Activated CD4-positive, alpha-beta T cell treated with anti-CD3 and anti-CD28 coated beads for 36 hours (primary cell): Measurements from ENCODE around the gene PIP4K2C. TPM values are rescaled to one million over a fixed set of nuclear protein-coding genes. Genes with fewer than 3 reads are reported as not detected.
"Not testable (repeated sequence)": the region's sequence is repeated elsewhere in the genome, so short reads cannot be mapped to it uniquely, and the experiment has no call there.

Source experiments
- ATAC-seq: fragments of 200-7000 bp; cut with Tn5 transposase; one replicate; pipeline ENCODE4 v1.10.0; 2021; ENCODE audit warnings: mild to moderate bottlenecking, moderate library complexity
- CTCF ChIA-PET: fragments of 350-600 bp; sonication (Branson Sonifier 250); formaldehyde crosslinking; loops from one replicate; lab custom pipeline; 2021; ENCODE audit warnings: antibody characterized with exemption; lab: Charles Lee
- POLR2A ChIA-PET: fragments of 350-600 bp; sonication (Branson Sonifier 250); formaldehyde crosslinking; loops from one replicate; lab custom pipeline; 2021; ENCODE audit warnings: antibody characterized with exemption, inconsistent platforms; lab: Charles Lee
- DNase-seq: peaks from one replicate; pipeline ENCODE4 v3.0.0-alpha.2; 2020
- H3K27ac Mint-ChIP-seq: one replicate; pipeline ENCODE4 v1.8.0; 2021; ENCODE audit warnings: mixed read lengths
- H3K27me3 Mint-ChIP-seq: one replicate; pipeline ENCODE4 v1.8.0; 2021; ENCODE audit warnings: mixed read lengths
- H3K36me3 Mint-ChIP-seq: one replicate; pipeline ENCODE4 v1.8.0; 2021; ENCODE audit warnings: low read depth, mixed read lengths
- H3K4me1 Mint-ChIP-seq: one replicate; pipeline ENCODE4 v1.8.0; 2021; ENCODE audit warnings: mixed read lengths
- H3K4me3 Mint-ChIP-seq: one replicate; pipeline ENCODE4 v1.8.0; 2021; ENCODE audit warnings: mild to moderate bottlenecking, moderate library complexity, mixed read lengths
- H3K9me3 Mint-ChIP-seq: one replicate; pipeline ENCODE4 v1.8.0; 2021; ENCODE audit warnings: low read depth, mixed read lengths
- intact Hi-C, 2 experiments: fragments of 100-400 bp; cut with DNase I in 1 of 2; cut with micrococcal nuclease in 1 of 2; formaldehyde crosslinking; loops; one replicate each; pipeline versions ENCODE4 v1.14.2 to v1.15.1; 2022 to 2024; cut with DNase I, micrococcal nuclease
- total RNA-seq, 2 experiments: library from RNA; stranded (reverse); gene quantifications; one replicate each; pipeline ENCODE4 v1.2.3, GENCODE V29; 2021

The PIP4K2C gene
- total RNA-seq, 2 experiments from 2014 or later = 12.1 to 14.9 TPM

DNA sequence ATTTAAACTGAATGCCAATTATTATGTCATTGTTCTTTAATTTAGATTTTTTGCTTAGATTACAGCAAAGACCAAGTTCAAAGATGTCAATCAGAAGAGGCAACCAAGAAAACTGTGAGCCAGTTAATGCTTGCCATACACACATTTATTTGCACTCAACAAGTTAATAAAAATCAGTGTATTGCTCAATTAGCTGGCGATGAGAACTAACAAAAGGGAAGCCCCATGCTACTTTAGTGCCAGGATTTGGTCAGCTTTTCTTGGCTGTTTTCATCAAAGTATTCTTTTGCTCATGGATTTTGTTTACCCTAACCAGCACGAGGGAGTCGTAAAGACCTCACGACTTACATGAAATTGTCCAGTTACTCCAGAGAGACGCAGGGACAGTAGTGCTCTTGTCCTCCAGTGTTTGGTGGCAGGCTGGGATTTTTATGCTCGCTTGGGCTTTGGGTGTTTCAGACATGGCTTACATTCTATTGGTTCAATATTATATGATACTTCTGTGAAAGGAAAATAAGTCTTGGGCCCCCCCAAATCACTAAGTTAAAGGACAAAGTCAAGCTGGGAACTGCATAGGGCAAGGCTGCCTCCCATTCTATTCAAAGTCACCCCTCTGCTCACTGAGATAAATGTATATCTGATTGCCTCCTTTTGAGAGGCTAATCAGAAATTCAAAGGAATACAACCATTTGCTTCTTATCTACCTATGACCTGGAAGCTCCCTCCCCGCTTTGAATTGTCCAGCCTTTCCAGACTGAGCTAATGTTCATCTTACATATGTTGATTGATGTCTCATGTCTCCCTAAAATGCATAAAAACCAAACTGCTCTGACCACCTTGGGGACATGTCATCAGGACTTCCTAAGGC lies 49.4 kb downstream of the PIP4K2C start:
- POLR2A ChIA-PET = no interaction called here
- no peak for ATAC-seq

DNA sequence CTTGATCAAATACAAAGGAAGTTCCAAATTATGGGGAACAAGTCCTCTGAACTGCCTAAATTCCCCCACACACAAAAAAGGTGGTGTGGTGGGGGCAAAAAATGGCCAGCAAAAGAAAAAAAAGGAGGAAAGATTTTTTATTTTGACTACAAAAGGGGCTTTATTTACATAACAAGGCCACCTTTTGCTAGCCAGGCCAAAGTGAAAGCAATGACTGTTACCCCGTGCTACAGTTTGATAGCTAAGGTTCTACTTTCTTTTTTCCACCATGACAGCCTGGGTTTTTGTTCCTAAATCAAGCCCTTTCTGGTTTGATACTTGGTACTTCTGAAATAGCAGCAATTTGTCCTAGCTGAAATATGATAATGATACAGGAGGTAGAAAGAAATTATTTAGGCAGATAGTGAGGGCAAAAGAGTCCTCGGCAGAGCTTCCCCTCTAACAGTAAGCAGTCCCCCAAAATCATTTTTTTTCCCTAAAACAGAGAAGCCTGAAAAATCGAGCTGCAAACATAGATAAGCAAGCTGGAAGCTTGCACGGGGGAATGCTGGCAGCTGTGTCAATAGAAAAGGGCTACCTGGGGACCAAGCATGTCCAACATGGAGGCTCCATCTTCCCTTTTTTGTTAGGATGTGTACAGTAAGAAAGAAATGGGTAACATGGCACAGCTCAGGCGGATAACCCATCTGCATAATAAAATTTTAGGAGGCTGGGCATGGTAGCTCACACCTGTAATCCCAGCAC lies 50.9 kb downstream of the PIP4K2C start:
- Mint-ChIP-seq H3K4me3 (no peak overlapping the region), H3K27ac (no peak overlapping the region), H3K9me3 (peaks cover 3% of the 10 kb centered on the region), H3K27me3 (peaks cover 11% of the 10 kb centered on the region), H3K4me1 (no peaks in the 10 kb centered on the region), H3K36me3 (peaks cover 2% of the 10 kb centered on the region)
- intact Hi-C loops = no loop called here
- ATAC-seq (no peak), DNase-seq (no peak)
- ChIA-PET POLR2A (no interaction called here), CTCF (interaction anchor here (0.6 to 1.8 kb wide), 10 partner anchors 11 to 739 kb away, joined by 3 to 9 read pairs (median 4); partner anchors contain the start of gene GLI1)

More for the DNA sequence above, 49.4 kb downstream of the PIP4K2C start:
- Mint-ChIP-seq H3K4me3 (no peak overlapping the region), H3K27me3 (peaks cover 13% of the 10 kb centered on the region), H3K9me3 (peaks cover 1% of the 10 kb centered on the region), H3K36me3 (no peaks in the 10 kb centered on the region), H3K27ac (no peak overlapping the region), H3K4me1 (no peaks in the 10 kb centered on the region)
- no peak for DNase-seq
- CTCF ChIA-PET = interaction anchor here (0.7 to 1.5 kb wide), 4 partner anchors 11 to 57 kb away, joined by 3 to 7 read pairs (median 4); no protein-coding TSS in a partner anchor
- intact Hi-C loops = no loop called here

DNA sequence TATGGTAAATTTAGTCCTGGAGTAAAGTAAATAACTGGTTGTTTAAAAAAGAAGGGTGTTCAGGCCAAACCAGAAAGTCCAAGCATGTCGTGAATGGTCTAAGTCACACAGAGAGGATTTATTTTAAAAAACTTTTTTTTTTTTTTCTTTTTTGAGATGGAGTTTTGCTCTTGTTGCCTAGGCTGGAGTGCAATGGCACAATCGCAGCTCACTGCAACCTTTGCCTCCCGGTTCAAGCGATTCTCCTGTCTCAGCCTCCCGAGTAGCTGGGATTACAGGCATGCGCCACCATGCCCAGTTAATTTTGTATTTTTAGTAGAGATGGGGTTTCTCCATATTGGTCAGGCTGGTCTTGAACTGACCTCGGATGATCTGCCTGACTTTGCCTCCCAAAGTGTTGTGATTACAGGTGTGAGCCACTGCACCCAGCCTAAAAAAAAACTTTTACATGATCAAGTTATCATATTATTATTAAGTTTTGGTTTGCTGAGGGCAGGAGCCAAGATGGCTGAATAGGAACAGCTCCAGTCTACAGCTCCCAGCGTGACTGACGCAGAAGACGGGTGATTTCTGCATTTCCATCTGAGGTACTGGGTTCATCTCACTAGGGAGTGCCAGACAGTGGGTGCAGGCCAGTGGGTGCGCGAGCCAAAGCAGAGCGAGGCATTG lies 55.1 kb downstream of the PIP4K2C start:
- ChIA-PET POLR2A (interaction anchor here (0.6 kb wide), 1 partner anchor 22 kb away, joined by 3 read pairs; no protein-coding TSS in a partner anchor), CTCF (interaction anchor here (1.4 kb wide), 1 partner anchor 11 kb away, joined by 4 read pairs; no protein-coding TSS in a partner anchor)
- H3K27me3 Mint-ChIP-seq, H3K9me3 Mint-ChIP-seq, H3K4me3 Mint-ChIP-seq, DNase-seq, ATAC-seq, H3K4me1 Mint-ChIP-seq, H3K36me3 Mint-ChIP-seq, H3K27ac Mint-ChIP-seq, intact Hi-C loops: not testable (repeated sequence)

DNA sequence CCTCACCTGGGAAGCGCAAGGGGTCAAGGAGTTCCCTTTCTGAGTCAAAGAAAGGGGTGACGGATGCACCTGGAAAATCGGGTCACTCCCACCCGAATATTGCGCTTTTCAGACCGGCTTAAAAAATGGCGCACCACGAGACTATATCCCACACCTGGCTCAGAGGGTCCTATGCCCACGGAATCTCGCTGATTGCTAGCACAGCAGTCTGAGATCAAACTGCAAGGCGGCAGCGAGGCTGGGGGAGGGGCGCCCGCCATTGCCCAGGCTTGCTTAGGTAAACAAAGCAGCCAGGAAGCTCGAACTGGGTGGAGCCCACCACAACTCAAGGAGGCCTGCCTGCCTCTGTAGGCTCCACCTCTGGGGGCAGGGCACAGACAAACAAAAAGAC lies 55.7 kb downstream of the PIP4K2C start:
- H3K9me3 Mint-ChIP-seq, ATAC-seq, H3K4me3 Mint-ChIP-seq, H3K27me3 Mint-ChIP-seq, intact Hi-C loops, H3K4me1 Mint-ChIP-seq, POLR2A ChIA-PET, H3K36me3 Mint-ChIP-seq, CTCF ChIA-PET, H3K27ac Mint-ChIP-seq, DNase-seq: not testable (repeated sequence)

Other genes with a start within 250 kb of the PIP4K2C start
- gene R3HDM2, start 160.1 kb upstream of the PIP4K2C start, total RNA-seq = 10 to 100 TPM; 45.9 to 52.5 TPM
- gene INHBC, start 156.4 kb upstream of the PIP4K2C start, total RNA-seq = not detected
- gene INHBE, start 135.9 kb upstream of the PIP4K2C start, total RNA-seq = 1 to 10 TPM; 1.2 to 1.5 TPM
- gene GLI1, start 131.4 kb upstream of the PIP4K2C start, total RNA-seq = under 1 TPM; 0.40 to 0.73 TPM
- 100 to 1,000 TPM in 1 of 2 experiments, 10 to 100 TPM in 1; 77.7 to 101 TPM for gene ARHGAP9, start 111.3 kb upstream of the PIP4K2C start, total RNA-seq
- 100 to 1,000 TPM; 389 to 583 TPM for gene MARS1, start 103.1 kb upstream of the PIP4K2C start, total RNA-seq
- gene DDIT3, start 70.7 kb upstream of the PIP4K2C start, total RNA-seq = 10 to 100 TPM; 31.2 to 32.2 TPM
- 10 to 100 TPM; 31.3 to 43.6 TPM for gene MBD6, start 68.4 kb upstream of the PIP4K2C start, total RNA-seq
- 10 to 100 TPM; 69.7 to 81.2 TPM for gene DCTN2, start 44.0 kb upstream of the PIP4K2C start, total RNA-seq
- 1 to 10 TPM; 1.3 to 1.4 TPM for gene KIF5A, start 41.1 kb upstream of the PIP4K2C start, total RNA-seq
- 10 to 100 TPM; 16.7 to 17.0 TPM for gene DTX3, start 13.6 kb downstream of the PIP4K2C start, total RNA-seq
- gene ARHGEF25, start 20.2 kb downstream of the PIP4K2C start, total RNA-seq = 1 to 10 TPM; 2.2 to 2.6 TPM
- gene B4GALNT1, start 42.0 kb downstream of the PIP4K2C start, total RNA-seq = 1 to 10 TPM; 1.4 to 1.5 TPM
- gene OS9, start 102.9 kb downstream of the PIP4K2C start, total RNA-seq = 10 to 100 TPM; 61.7 to 63.2 TPM
- gene AGAP2, start 147.6 kb downstream of the PIP4K2C start, total RNA-seq = 10 to 100 TPM; 28.0 to 46.9 TPM
- 10 to 100 TPM; 13.6 to 15.9 TPM for gene TSPAN31, start 153.8 kb downstream of the PIP4K2C start, total RNA-seq
- 100 to 1,000 TPM; 132 to 208 TPM for gene CDK4, start 161.1 kb downstream of the PIP4K2C start, total RNA-seq
- gene MARCHF9, start 163.9 kb downstream of the PIP4K2C start, total RNA-seq = 10 to 100 TPM; 20.9 to 22.5 TPM
- 1 to 10 TPM; 6.6 to 6.8 TPM for gene CYP27B1, start 175.9 kb downstream of the PIP4K2C start, total RNA-seq
- 10 to 100 TPM; 31.9 to 33.5 TPM for gene METTL1, start 180.9 kb downstream of the PIP4K2C start, total RNA-seq
- gene EEF1AKMT3, start 181.4 kb downstream of the PIP4K2C start, total RNA-seq = 1 to 10 TPM; 2.5 to 3.9 TPM
- 10 to 100 TPM; 30.7 to 56.9 TPM for gene TSFM, start 191.6 kb downstream of the PIP4K2C start, total RNA-seq
- gene AVIL, start 227.5 kb downstream of the PIP4K2C start, total RNA-seq = under 1 TPM; 0.53 to 0.75 TPM